ENCODE measurements around the gene SREBF2.

The SREBF2 gene

DNA sequence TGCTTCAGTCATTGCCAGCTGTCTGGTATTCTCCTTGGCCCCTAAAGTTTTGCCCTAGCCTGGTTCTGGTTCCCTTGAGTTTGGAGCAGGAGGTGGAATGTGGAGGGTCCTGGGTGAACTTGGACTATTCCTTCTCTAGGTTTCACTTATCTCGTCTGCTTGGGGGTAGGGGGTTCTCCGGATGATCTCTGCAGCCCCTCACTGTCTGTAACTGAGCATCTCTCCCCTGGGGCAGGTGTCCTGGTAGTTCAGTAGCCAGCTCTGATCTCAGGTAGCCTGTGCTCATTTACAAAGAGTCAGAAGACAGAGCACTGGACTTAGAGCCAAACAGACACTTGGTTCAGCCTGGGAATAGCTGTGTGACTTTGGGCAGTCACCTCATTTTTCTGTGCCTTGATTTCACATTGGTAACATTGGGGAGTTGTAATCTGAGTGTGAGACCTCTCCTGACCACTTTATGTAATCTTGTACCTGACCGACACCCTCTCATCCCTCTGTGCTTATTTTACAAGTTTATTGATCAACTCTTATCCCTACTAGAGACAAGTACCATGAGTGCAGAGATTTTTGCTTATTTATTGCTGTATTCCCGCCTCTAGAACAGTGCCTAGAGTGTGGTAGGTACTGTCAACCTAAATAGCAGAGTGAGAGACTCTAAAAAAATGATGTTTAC lies 31.6 kb upstream of the SREBF2 start:
- H4K20me1 ChIP-seq (ENCODE audit: insufficient read depth, low read length, poor library complexity, severe bottlenecking): peaks cover 14% of the 10 kb centered on the region
- H3K79me2 ChIP-seq (ENCODE audit: insufficient read depth, low read length): peaks cover 59% of the 10 kb centered on the region
- H3K4me1 ChIP-seq (ENCODE audit: insufficient read depth, low read length, poor library complexity, severe bottlenecking): peaks cover 43% of the 10 kb centered on the region
- no peaks in the 10 kb centered on the region for H3K9me3 ChIP-seq (ENCODE audit: insufficient read depth, low read depth, low read length)
- H3K4me3 ChIP-seq (ENCODE audit: low read length, poor library complexity, severe bottlenecking): peak overlapping the region; percentile 82
- H3K9ac ChIP-seq (ENCODE audit: low read depth, low read length, poor library complexity, severe bottlenecking): peak overlapping the region; percentile 94
- no peaks in the 10 kb centered on the region for H3K9me2 ChIP-seq (replicated peaks; ENCODE audit: low read depth, low read length)
- no peaks in the 10 kb centered on the region for H3F3A ChIP-seq (ENCODE audit: low read depth)
- no peaks in the 10 kb centered on the region for H3K27me3 ChIP-seq (ENCODE audit: insufficient read depth, low read length, poor library complexity, severe bottlenecking)
- peak overlapping the region; percentile 91; the same call in 1 of the 2 replicates for H2AFZ ChIP-seq (ENCODE audit: low read length)
- H3K36me3 ChIP-seq (ENCODE audit: insufficient read depth, low read length): no peaks in the 10 kb centered on the region
- H3K4me2 ChIP-seq (ENCODE audit: low read depth, low read length, poor library complexity, severe bottlenecking): peak overlapping the region; percentile 98
- TF ChIP-seq EZH2phosphoT487 (IDR thresholded peaks at IDR 0.05; ENCODE audit: borderline replicate concordance): no peak
- TF ChIP-seq, protein P1, sequence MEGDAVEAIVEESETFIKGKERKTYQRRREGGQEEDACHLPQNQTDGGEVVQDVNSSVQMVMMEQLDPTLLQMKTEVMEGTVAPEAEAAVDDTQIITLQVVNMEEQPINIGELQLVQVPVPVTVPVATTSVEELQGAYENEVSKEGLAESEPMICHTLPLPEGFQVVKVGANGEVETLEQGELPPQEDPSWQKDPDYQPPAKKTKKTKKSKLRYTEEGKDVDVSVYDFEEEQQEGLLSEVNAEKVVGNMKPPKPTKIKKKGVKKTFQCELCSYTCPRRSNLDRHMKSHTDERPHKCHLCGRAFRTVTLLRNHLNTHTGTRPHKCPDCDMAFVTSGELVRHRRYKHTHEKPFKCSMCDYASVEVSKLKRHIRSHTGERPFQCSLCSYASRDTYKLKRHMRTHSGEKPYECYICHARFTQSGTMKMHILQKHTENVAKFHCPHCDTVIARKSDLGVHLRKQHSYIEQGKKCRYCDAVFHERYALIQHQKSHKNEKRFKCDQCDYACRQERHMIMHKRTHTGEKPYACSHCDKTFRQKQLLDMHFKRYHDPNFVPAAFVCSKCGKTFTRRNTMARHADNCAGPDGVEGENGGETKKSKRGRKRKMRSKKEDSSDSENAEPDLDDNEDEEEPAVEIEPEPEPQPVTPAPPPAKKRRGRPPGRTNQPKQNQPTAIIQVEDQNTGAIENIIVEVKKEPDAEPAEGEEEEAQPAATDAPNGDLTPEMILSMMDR (conservative IDR thresholded peaks at IDR 0.05; ENCODE audit: low read length): no peak

GRCh38 chr22:41801886-41802285 lies 31.0 kb upstream of the SREBF2 start:
- no peaks in the 10 kb centered on the region for H3K9me2 ChIP-seq (replicated peaks; ENCODE audit: low read depth, low read length)
- H3F3A ChIP-seq (ENCODE audit: low read depth): no peaks in the 10 kb centered on the region
- H3K4me2 ChIP-seq (ENCODE audit: low read depth, low read length, poor library complexity, severe bottlenecking): peak overlapping the region; percentile 98
- H3K27me3 ChIP-seq (ENCODE audit: insufficient read depth, low read length, poor library complexity, severe bottlenecking): no peaks in the 10 kb centered on the region
- H3K9ac ChIP-seq (ENCODE audit: low read depth, low read length, poor library complexity, severe bottlenecking): peak overlapping the region; percentile 94
- H3K36me3 ChIP-seq (ENCODE audit: insufficient read depth, low read length): no peaks in the 10 kb centered on the region
- H2AFZ ChIP-seq (ENCODE audit: low read length): no peak overlapping the region
- TF ChIP-seq EZH2phosphoT487 (IDR thresholded peaks at IDR 0.05; ENCODE audit: borderline replicate concordance): no peak
- TF ChIP-seq, protein P1 (conservative IDR thresholded peaks at IDR 0.05; ENCODE audit: low read length): no peak
- peaks cover 65% of the 10 kb centered on the region for H3K79me2 ChIP-seq (ENCODE audit: insufficient read depth, low read length)
- peaks cover 14% of the 10 kb centered on the region for H4K20me1 ChIP-seq (ENCODE audit: insufficient read depth, low read length, poor library complexity, severe bottlenecking)
- H3K9me3 ChIP-seq (ENCODE audit: insufficient read depth, low read depth, low read length): no peaks in the 10 kb centered on the region
- peaks cover 43% of the 10 kb centered on the region for H3K4me1 ChIP-seq (ENCODE audit: insufficient read depth, low read length, poor library complexity, severe bottlenecking)
- peak overlapping the region; percentile 82 for H3K4me3 ChIP-seq (ENCODE audit: low read length, poor library complexity, severe bottlenecking)

DNA sequence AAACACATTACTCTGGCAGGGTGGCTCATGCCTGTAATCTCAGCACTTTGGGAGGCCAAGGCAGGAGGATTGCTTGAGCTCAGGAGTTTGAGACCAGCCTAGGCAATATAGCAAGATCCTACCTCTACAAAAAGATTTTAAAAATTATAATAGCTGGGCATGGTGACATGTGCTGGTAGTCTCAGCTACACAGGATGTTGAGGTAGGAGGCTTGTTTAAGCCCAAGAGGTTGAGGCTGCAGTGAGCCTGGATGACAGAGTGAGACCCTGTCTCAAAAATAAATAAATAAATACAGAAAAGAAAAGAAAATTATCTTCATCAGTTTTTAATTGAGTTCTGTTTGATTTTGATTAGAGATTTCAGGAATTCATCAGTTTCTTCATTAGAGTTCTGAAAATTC lies 27.3 kb upstream of the SREBF2 start:
- Histone ChIP-seq H3K9ac (ENCODE audit: low read depth, low read length, poor library complexity, severe bottlenecking) (no peak overlapping the region), H3K9me2 (replicated peaks; ENCODE audit: low read depth, low read length) (no peaks in the 10 kb centered on the region), H3F3A (ENCODE audit: low read depth) (no peaks in the 10 kb centered on the region), H3K27me3 (ENCODE audit: insufficient read depth, low read length, poor library complexity, severe bottlenecking) (no peaks in the 10 kb centered on the region), H3K79me2 (ENCODE audit: insufficient read depth, low read length) (peaks cover 83% of the 10 kb centered on the region), H3K4me1 (ENCODE audit: insufficient read depth, low read length, poor library complexity, severe bottlenecking) (peaks cover 31% of the 10 kb centered on the region), H3K36me3 (ENCODE audit: insufficient read depth, low read length) (peaks cover 16% of the 10 kb centered on the region; the same call in 1 of the 2 replicates), H3K4me3 (ENCODE audit: low read length, poor library complexity, severe bottlenecking) (no peak overlapping the region), H4K20me1 (ENCODE audit: insufficient read depth, low read length, poor library complexity, severe bottlenecking) (peaks cover 14% of the 10 kb centered on the region), H3K9me3 (ENCODE audit: insufficient read depth, low read depth, low read length) (no peaks in the 10 kb centered on the region), H3K4me2 (ENCODE audit: low read depth, low read length, poor library complexity, severe bottlenecking) (peak overlapping the region; percentile 60), H2AFZ (ENCODE audit: low read length) (no peak overlapping the region)
- no peak for TF ChIP-seq EZH2phosphoT487 (IDR thresholded peaks at IDR 0.05; ENCODE audit: borderline replicate concordance)
- TF ChIP-seq, protein P1 (conservative IDR thresholded peaks at IDR 0.05; ENCODE audit: low read length): no peak

Measured in Loucy (cell line).